Activated T-cell treated with anti-CD3 and anti-CD28 coated beads, Interleukin-2, amount 50 U/mL, for 24 hours (primary cell): ENCODE measurements around the gene ZBTB33.
A peak's percentile ranks its signal among the peaks of the same experiment; 100 is the strongest.

Experiments
- DNase-seq: peaks from one replicate; pipeline ENCODE4 v3.0.0-alpha.2; 2020
- H3K27ac Mint-ChIP-seq: 2 replicates; pipeline ENCODE4 v1.8.0; 2020; ENCODE audit warnings: mild to moderate bottlenecking, mixed read lengths
- H3K27me3 Mint-ChIP-seq: 2 replicates; pipeline ENCODE4 v1.8.0; 2020; ENCODE audit warnings: mixed read lengths
- H3K36me3 Mint-ChIP-seq: 2 replicates; pipeline ENCODE4 v1.8.0; 2020; ENCODE audit warnings: low read depth, mixed read lengths
- H3K4me1 Mint-ChIP-seq: 2 replicates; pipeline ENCODE4 v1.8.0; 2020; ENCODE audit warnings: low read depth, mixed read lengths
- H3K4me3 Mint-ChIP-seq: 2 replicates; pipeline ENCODE4 v1.8.0; 2020; ENCODE audit warnings: mild to moderate bottlenecking, moderate library complexity, mixed read lengths
- H3K9me3 Mint-ChIP-seq: 2 replicates; pipeline ENCODE4 v1.8.0; 2020; ENCODE audit warnings: mixed read lengths

Gene ZBTB33, protein sequence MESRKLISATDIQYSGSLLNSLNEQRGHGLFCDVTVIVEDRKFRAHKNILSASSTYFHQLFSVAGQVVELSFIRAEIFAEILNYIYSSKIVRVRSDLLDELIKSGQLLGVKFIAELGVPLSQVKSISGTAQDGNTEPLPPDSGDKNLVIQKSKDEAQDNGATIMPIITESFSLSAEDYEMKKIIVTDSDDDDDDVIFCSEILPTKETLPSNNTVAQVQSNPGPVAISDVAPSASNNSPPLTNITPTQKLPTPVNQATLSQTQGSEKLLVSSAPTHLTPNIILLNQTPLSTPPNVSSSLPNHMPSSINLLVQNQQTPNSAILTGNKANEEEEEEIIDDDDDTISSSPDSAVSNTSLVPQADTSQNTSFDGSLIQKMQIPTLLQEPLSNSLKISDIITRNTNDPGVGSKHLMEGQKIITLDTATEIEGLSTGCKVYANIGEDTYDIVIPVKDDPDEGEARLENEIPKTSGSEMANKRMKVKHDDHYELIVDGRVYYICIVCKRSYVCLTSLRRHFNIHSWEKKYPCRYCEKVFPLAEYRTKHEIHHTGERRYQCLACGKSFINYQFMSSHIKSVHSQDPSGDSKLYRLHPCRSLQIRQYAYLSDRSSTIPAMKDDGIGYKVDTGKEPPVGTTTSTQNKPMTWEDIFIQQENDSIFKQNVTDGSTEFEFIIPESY

DNA sequence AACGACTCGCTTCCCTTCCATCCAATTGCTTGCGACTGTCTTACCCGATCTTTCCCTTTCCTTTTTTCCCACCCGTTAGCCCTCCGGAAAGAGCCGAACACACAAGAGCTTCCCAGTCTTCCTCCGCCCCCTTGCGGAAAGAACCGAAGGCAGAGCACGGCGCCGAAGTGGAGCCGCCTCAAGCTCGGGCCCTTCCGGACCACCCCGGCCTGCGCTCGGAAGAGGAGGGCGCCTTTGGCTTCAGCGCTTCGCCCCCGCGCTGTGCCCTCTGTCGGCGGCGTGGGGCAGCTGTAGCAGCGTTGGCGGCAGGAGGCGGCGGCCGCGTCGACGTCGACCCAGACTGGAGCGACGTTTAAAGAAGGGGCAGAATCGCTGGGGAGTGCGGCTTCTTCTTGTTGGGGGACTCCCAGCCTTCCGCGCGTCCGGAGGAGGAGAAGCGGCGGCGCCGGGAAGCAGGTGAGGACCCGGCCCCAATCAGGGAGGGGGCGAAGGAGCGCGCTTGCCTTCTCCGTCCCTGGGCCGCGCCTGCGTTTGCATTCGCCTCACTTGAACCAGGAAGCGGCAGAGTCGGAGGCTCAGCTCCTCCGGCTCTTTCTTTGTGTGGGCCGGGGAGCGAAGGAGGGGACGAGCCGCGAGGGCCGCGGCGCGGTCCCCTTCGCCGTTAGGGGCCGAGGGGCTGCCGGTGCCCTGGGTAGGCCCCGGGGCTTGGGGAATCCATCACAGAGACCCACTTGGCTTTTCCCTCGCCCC, at the start of gene ZBTB33:
Gene ZBTB33 (plus strand): TSS at position 291 of the 750 bp plus-strand sequence. CDS start 2,604 bp downstream, outside the sequence.
- Mint-ChIP-seq H3K4me3 (peak within 1 kb of the TSS; percentile 91), H3K27ac (peak within 1 kb of the TSS; percentile 95), H3K27me3 (peaks cover 27% of the 10 kb centered on the region)

DNA sequence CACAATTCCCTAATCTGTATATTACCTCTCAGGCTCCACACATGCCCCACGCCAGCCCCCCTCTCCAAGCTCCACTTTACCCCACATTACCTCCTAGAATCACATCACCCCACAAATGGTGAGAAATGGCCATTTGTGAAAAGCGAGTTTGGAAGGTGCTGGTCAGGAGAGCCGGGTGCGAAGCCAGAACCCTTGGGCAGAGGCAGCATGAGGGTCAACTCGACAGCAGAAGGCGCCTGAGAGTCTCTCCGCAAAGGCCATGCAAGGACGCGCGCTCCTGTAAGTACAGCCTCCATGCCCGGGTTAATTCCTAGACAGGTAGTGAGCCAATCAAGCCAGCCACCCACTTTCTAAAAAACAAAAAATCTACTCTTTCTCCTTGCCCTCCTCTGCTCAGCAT, 49.8 kb upstream of the ZBTB33 start:
- Mint-ChIP-seq H3K27ac (no peak overlapping the region), H3K9me3 (no peaks in the 10 kb centered on the region), H3K27me3 (peaks cover 17% of the 10 kb centered on the region), H3K4me1 (no peaks in the 10 kb centered on the region), H3K4me3 (no peak overlapping the region), H3K36me3 (no peaks in the 10 kb centered on the region)
- no peak for DNase-seq

More for the DNA sequence above, at the start of gene ZBTB33:
- Mint-ChIP-seq H3K9me3 (no peaks in the 10 kb centered on the region), H3K4me1 (peaks cover 16% of the 10 kb centered on the region), H3K36me3 (peaks cover 35% of the 10 kb centered on the region)
- DNase-seq = peak; percentile 85

DNA sequence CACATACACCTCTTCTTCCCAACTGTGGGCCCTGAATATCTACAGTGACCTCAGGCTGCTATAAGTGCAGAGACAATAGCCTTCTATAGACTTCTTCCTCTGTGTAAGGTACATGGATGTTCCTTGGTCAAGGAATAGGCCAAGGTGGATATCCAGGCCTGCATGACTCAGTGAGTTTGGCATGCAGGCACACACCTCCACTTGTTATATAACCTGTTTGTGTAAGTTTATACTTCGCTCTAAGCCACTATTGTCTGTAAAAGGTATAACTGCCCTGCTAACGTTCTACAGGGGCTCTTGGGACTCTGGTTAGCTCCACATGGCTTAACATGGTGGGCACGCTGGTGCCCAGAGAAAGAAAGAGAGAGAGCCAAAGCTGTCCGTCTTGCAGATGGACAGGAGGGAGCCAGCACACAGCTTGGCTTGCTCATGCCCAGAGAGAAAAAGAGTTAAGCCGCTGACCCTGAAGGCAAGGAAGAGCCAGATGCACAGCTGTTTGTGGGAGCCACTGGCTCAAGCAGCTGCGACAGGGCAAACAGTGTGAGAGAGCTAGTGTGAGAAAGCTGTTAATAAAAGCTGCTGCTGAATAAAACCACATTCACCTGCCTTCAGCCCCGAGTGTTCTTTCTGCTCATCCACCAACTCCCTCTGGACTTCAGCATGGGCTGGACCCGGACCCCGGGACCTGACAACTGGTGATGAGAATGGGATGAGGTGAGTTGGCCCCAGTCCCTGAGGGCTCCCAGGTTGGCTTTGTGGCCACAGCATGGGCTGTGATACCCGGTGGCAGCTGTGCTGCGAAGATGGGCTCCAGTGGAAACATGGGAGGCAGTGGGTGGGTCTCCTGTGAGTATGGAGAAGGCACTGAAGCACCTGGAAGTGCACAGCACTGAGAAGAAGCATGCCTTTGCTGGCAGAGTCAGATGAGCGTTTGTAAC, 44.5 kb upstream of the ZBTB33 start:
- no peaks in the 10 kb centered on the region for H3K4me1 Mint-ChIP-seq
- H3K9me3 Mint-ChIP-seq = no peaks in the 10 kb centered on the region
- no peaks in the 10 kb centered on the region for H3K36me3 Mint-ChIP-seq
- no peak for DNase-seq
- H3K27me3 Mint-ChIP-seq = peaks cover 10% of the 10 kb centered on the region
- H3K4me3 Mint-ChIP-seq = no peak overlapping the region
- H3K27ac Mint-ChIP-seq = no peak overlapping the region

DNA sequence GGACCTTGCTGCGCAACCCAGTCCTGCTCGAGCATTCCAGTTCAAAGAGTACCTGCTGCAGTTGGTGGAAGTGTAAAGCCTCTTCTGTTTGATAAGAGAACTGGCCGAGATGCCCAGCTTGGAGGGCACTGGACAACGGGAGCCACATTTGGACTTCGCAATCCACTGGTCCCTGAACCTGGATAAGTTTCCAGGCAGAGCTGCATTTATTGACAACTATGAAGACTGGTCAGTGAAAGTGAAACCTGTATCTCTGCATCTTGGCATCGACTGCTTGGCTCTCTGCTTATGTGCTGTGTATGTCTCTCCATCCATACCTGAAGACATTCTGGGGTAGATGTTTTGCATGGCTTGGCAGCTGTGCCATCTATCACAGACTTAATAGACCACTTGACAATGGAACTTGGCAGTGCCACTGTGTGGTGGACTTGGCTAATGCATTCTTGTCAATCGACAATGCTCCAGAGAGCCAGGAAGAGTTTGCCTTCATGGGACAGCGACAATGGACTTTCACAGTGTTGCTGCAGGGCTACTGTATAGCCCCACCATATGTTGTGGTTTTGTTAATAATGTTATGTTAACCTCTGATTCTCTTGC, 43.5 kb upstream of the ZBTB33 start:
- H3K36me3 Mint-ChIP-seq = no peaks in the 10 kb centered on the region
- no peak overlapping the region for H3K4me3 Mint-ChIP-seq
- no peak overlapping the region for H3K27ac Mint-ChIP-seq
- H3K27me3 Mint-ChIP-seq = peaks cover 10% of the 10 kb centered on the region
- no peaks in the 10 kb centered on the region for H3K4me1 Mint-ChIP-seq
- H3K9me3 Mint-ChIP-seq = no peaks in the 10 kb centered on the region
- DNase-seq = no peak

DNA sequence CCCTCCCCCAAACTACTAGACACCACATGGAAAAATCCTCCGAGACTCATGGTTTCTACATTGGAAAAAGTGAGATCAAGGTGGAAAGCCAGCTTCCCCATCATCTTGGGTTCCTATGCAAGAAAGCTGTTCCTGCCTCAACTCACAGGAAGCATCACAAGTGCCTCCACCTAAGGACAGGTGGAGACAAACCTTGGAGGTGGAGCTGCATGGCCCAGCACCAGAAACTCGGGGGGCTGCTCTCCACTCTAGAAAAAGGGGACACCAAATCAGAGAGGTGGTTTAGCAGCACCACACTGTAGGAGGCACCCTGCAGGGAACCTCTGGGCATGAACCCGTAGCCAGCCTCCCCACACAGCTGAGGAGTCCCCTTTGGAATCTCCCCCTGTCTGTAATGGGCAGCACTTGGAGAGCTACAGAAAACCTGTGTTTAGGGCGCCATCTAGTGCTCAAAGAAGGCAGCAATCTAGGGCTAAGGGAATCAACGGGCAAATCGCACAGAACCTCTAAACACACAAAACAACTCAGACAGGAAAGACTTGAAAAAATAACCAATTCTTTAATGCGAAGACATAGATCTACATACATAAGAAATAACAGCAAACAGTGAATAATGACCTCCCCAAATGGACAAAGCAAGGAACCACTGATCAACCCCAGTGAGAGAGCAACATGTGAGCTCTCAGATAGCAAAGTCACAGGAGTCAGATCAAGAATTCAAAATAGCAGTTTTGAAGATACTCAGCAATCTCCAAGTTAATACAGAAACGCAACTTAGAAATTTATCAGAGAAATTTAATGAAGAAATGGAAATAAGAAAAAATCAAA, 37.0 kb upstream of the ZBTB33 start:
- DNase-seq = peak; percentile 60
- Mint-ChIP-seq H3K36me3 (no peaks in the 10 kb centered on the region), H3K4me1 (peaks cover 6% of the 10 kb centered on the region), H3K27me3 (peaks cover 20% of the 10 kb centered on the region), H3K9me3 (no peaks in the 10 kb centered on the region), H3K27ac (no peak overlapping the region), H3K4me3 (no peak overlapping the region)

DNA sequence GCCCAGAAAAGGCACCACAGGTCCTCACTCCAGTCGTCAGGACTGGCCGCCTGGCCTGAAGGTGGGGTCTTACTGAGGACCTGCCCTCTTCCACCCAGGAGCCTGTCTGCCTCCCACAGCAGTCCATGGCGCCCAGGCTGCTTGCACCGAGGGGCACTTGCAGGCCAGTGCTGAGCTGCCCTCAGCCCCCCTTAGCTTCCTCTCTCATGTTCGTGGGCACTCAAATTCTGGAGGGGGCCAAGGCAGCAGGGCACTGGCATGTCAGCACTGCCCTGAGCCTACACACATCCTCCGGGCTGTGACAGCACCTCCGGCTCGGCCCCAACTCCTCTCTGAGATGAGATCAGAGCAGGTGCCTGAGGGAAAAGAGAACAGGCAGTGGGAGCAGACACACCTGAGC, 27.2 kb upstream of the ZBTB33 start:
- Mint-ChIP-seq H3K4me1 (no peaks in the 10 kb centered on the region), H3K27ac (no peak overlapping the region), H3K27me3 (peaks cover 6% of the 10 kb centered on the region), H3K4me3 (no peak overlapping the region), H3K9me3 (no peaks in the 10 kb centered on the region), H3K36me3 (peaks cover 5% of the 10 kb centered on the region)
- no peak for DNase-seq

DNA sequence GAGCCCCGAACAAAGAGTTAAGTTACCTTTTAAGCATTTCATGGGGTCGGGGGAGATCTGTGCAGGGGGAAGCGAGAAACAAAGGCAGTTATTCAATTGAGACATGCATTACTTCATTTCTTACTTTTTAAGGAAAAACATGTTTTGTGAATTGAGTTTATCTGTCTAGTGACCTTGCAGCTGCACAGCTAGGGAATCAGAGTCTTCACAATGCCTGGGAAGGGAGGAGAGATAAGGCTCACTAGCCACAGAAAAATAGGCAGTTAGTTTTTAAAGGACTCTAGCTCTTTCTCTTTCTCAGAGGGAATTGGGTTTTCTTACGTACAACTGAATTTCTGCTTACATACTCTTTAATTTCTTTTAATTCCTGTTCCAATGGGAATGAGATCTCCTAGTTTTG, 26.2 kb upstream of the ZBTB33 start:
- H3K36me3 Mint-ChIP-seq = peaks cover 7% of the 10 kb centered on the region
- no peaks in the 10 kb centered on the region for H3K4me1 Mint-ChIP-seq
- no peaks in the 10 kb centered on the region for H3K9me3 Mint-ChIP-seq
- H3K4me3 Mint-ChIP-seq = no peak overlapping the region
- no peak overlapping the region for H3K27ac Mint-ChIP-seq
- no peak for DNase-seq
- H3K27me3 Mint-ChIP-seq = peaks cover 5% of the 10 kb centered on the region

DNA sequence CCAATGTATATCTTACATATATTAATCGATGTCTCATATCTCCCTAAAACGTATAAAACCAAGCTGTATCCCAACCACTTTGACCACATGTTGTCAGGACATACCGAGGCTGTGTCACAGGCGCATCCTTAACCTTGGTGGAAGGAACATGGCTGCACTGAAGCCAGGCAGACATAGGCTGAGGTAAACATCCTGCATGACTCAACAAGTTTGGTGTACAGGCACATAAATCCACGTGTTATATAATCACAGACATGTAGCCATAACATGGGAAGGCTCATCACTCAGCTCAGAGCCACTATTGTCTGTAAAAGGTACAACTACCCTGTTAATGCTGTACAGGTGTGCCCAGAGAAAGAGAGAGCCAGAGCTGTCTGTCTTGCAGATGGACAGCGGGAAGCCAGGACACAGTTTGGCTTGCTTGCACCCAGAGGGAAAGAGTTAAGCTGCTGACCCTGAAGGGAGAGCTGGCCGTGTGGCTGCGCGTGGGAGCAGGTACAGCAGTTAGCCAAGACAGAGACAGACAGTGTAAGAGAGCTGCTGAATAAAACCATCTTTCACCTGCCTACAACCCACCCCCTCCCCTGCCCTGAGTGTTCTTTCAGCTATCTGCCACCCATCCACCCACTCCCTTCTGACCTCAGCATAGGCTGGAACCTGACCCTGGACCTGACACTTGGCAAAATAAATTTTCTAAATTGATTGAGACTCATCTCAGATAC, 22.3 kb upstream of the ZBTB33 start:
- no peaks in the 10 kb centered on the region for H3K9me3 Mint-ChIP-seq
- peaks cover 2% of the 10 kb centered on the region for H3K36me3 Mint-ChIP-seq
- H3K27ac Mint-ChIP-seq = no peak overlapping the region

DNA sequence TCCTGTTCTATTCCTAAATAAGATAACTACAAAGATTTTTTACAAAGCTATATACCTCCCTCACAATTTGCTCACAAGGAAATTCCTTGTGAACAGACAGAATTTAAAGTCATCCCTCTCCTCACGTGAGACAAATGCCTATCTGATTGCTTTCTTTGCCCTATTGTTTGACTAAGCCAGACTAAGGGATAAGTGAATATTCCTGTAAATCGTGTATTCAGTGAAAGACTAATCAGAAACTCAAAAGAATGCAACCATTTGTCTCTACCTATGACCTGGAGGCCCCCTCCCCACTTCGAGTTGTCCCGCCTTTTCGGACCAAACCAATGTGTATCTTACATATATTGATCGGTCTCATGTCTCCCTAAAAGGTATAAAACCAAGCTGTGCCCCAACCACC, 15.3 kb upstream of the ZBTB33 start:
- peaks cover 5% of the 10 kb centered on the region for H3K36me3 Mint-ChIP-seq
- no peaks in the 10 kb centered on the region for H3K4me1 Mint-ChIP-seq
- no peak overlapping the region for H3K4me3 Mint-ChIP-seq
- no peaks in the 10 kb centered on the region for H3K9me3 Mint-ChIP-seq
- no peak for DNase-seq
- peaks cover 11% of the 10 kb centered on the region for H3K27me3 Mint-ChIP-seq
- H3K27ac Mint-ChIP-seq = no peak overlapping the region

More for the DNA sequence above, 22.3 kb upstream of the ZBTB33 start:
- Mint-ChIP-seq H3K4me3 (no peak overlapping the region), H3K4me1 (no peaks in the 10 kb centered on the region), H3K27me3 (peaks cover 7% of the 10 kb centered on the region)
- DNase-seq = no peak

DNA sequence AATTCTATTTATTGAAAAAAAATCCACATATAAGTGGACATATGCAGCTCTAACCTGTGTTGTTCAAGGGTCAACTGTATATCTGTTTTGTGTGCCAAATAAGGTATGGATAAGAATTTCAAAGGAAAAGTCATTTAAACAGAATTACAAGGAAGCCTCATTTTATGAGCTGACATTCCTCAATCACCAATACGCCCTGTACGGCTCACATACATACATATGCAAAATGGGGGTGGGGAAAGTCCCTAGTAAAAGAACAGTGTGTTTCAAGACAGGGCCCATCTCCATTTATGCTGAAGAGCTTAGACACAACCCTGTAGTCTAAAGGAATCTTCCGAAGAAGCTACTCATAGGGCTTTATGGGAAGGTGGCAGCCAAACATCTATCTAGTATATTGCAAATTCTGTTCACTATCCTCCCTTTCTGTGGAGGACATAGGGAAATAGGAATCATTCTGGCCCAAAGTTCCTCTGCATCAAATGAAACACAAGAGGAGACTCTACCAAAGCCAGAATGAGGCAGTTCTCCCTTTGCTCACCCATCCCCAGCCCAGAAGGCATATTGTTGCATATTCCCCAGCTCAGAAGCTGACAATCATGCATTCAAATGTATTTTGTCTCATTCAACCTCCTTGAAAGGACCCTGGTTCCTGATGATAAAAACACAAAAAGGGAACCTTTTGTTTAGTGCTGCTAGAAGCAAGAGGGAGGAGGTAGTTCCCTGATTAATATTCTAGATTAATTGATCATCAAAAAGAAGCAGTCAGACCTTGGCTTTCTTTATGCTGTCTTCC, 13.7 kb upstream of the ZBTB33 start:
- no peak overlapping the region for H3K4me3 Mint-ChIP-seq
- H3K27me3 Mint-ChIP-seq = peaks cover 12% of the 10 kb centered on the region
- DNase-seq = no peak
- H3K4me1 Mint-ChIP-seq = peaks cover 2% of the 10 kb centered on the region
- no peak overlapping the region for H3K27ac Mint-ChIP-seq
- H3K9me3 Mint-ChIP-seq = no peaks in the 10 kb centered on the region
- H3K36me3 Mint-ChIP-seq = peaks cover 5% of the 10 kb centered on the region

DNA sequence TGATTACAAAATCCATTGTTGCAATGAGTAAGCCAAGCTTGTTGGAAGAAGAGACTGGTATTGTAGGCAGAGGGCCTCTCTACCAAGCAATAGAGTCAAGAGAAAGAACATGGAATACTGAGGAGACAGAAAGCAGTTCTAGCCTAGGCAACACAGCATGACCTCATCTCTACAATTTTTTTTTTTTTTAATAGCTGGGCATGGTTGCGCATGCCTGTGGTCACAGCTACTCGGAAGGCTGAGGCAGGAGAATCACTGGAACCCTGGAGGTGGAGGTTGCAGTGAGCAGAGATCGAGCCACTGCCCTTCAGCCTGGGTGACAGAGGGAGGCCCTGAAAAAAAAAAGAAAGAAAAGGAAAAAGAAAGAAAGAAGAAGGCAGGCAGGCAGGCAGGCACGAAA, 11.7 kb upstream of the ZBTB33 start:
- Mint-ChIP-seq H3K27ac (no peak overlapping the region), H3K9me3 (no peaks in the 10 kb centered on the region), H3K27me3 (peaks cover 19% of the 10 kb centered on the region), H3K4me1 (peaks cover 10% of the 10 kb centered on the region), H3K4me3 (no peak overlapping the region), H3K36me3 (peaks cover 5% of the 10 kb centered on the region)
- no peak for DNase-seq

DNA sequence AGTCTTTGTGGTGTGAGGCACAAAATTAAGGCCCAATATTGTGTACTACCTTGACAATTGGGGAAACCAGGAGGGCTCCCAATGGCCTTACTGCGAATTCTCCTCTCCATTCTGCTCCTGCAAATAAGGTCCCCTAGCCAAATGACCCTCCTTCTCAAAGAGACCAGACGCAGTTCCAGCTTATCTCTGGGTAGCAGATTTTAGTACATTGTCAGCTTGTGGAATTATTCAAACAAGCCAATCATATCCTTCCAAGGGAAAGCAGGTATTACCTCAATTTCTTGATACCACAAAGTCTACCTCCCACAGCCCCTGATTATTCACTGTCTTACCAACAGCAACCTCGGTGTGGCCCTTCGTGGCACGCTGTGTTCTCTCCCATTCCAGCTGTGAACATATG, 7.8 kb upstream of the ZBTB33 start:
- Mint-ChIP-seq H3K27ac (no peak overlapping the region), H3K9me3 (no peaks in the 10 kb centered on the region), H3K27me3 (peaks cover 34% of the 10 kb centered on the region), H3K36me3 (peaks cover 8% of the 10 kb centered on the region), H3K4me3 (no peak overlapping the region), H3K4me1 (peaks cover 16% of the 10 kb centered on the region)
- DNase-seq = no peak
